H9 (cell line): ENCODE results near the gene EHD1. TPM values are rescaled to one million over a fixed set of nuclear protein-coding genes. Genes with fewer than 3 reads are reported as not detected.

Experiments
- DNase-seq: peaks from one replicate; pipeline ENCODE4 v3.0.0-alpha.2; 2017
- H2AFZ ChIP-seq: one replicate; pipeline ENCODE4 v1.6.1; 2013; ENCODE audit warnings: mild to moderate bottlenecking, low read length, control low read depth, moderate library complexity
- H2AK5ac ChIP-seq: 2 replicates; pipeline ENCODE4 v1.6.1; 2013; ENCODE audit warnings: low read length, control low read depth, mixed read lengths; ENCODE audit not compliant: insufficient read length
- H2BK120ac ChIP-seq: one replicate; pipeline ENCODE4 v1.6.1; 2013; ENCODE audit warnings: low read depth, mild to moderate bottlenecking, low read length, control low read depth, inconsistent platforms; ENCODE audit not compliant: poor library complexity, severe bottlenecking
- H2BK12ac ChIP-seq: 2 replicates; pipeline ENCODE4 v1.6.1; 2013; ENCODE audit warnings: low read length, control low read depth, mixed read lengths, low read depth; ENCODE audit not compliant: insufficient read length
- H2BK15ac ChIP-seq: 2 replicates; pipeline ENCODE4 v1.6.1; 2013; ENCODE audit warnings: low read depth, low read length, control low read depth
- H2BK20ac ChIP-seq: one replicate; pipeline ENCODE4 v1.6.1; 2013; ENCODE audit warnings: low read depth, mild to moderate bottlenecking, low read length, control low read depth, inconsistent platforms; ENCODE audit not compliant: poor library complexity, severe bottlenecking
- H2BK5ac ChIP-seq: 2 replicates; pipeline ENCODE4 v1.6.1; 2013; ENCODE audit warnings: low read length, control low read depth, mixed read lengths; ENCODE audit not compliant: insufficient read length
- H3K14ac ChIP-seq: 2 replicates; pipeline ENCODE4 v1.6.1; 2013; ENCODE audit warnings: low read length, control low read depth; ENCODE audit not compliant: insufficient read depth
- H3K18ac ChIP-seq: 2 replicates; pipeline ENCODE4 v1.6.1; 2013; ENCODE audit warnings: low read depth, mild to moderate bottlenecking, mixed read lengths, low read length, control low read depth; ENCODE audit not compliant: insufficient read length
- H3K23ac ChIP-seq: 2 replicates; pipeline ENCODE4 v1.6.1; 2013; ENCODE audit warnings: low read length, control low read depth, mixed read lengths, low read depth; ENCODE audit not compliant: insufficient read length
- H3K23me2 ChIP-seq: 2 replicates; pipeline ENCODE4 v1.6.1; 2013; ENCODE audit warnings: low read depth, mild to moderate bottlenecking, mixed read lengths, low read length, control low read depth; ENCODE audit not compliant: insufficient read length, poor library complexity, severe bottlenecking
- H3K27ac ChIP-seq: 2 replicates; pipeline ENCODE4 v1.5.1; 2013; ENCODE audit warnings: low read length, control low read depth, mixed read lengths, low read depth; ENCODE audit not compliant: insufficient read length
- H3K27me3 ChIP-seq: 2 replicates; pipeline ENCODE4 v1.6.1; 2013; ENCODE audit warnings: low read length, control low read depth, inconsistent platforms; ENCODE audit not compliant: insufficient read depth
- H3K4ac ChIP-seq: 2 replicates; pipeline ENCODE4 v1.6.1; 2013; ENCODE audit warnings: low read depth, mild to moderate bottlenecking, control low read depth, inconsistent platforms, low read length, moderate library complexity
- H3K4me1 ChIP-seq: 2 replicates; pipeline ENCODE4 v1.6.1; 2013; ENCODE audit warnings: low read length, control low read depth, inconsistent platforms; ENCODE audit not compliant: insufficient read depth
- H3K4me2 ChIP-seq: 2 replicates; pipeline ENCODE4 v1.6.1; 2013; ENCODE audit warnings: low read length, control low read depth, mixed read lengths; ENCODE audit not compliant: insufficient read length, insufficient read depth
- H3K56ac ChIP-seq: 2 replicates; pipeline ENCODE4 v1.6.1; 2013; ENCODE audit warnings: low read depth, mild to moderate bottlenecking, mixed read lengths, low read length, control low read depth; ENCODE audit not compliant: insufficient read length
- H3K79me1 ChIP-seq: 2 replicates; pipeline ENCODE4 v1.6.1; 2013; ENCODE audit warnings: low read depth, mild to moderate bottlenecking, moderate library complexity, low read length, control low read depth, inconsistent platforms; ENCODE audit not compliant: insufficient read depth, poor library complexity, severe bottlenecking
- H3K79me2 ChIP-seq: 2 replicates; pipeline ENCODE4 v1.6.1; 2013; ENCODE audit warnings: low read length, control low read depth, inconsistent platforms; ENCODE audit not compliant: insufficient read depth
- H3K9ac ChIP-seq: 2 replicates; pipeline ENCODE4 v1.6.1; 2013; ENCODE audit warnings: low read length, control low read depth, mixed read lengths; ENCODE audit not compliant: insufficient read length; ENCODE audit errors: extremely low read depth
- H3K9me3 ChIP-seq: one replicate; pipeline ENCODE4 v1.6.1; 2013; ENCODE audit warnings: low read depth, low read length, inconsistent platforms; ENCODE audit not compliant: control insufficient read depth
- H3T11ph ChIP-seq: one replicate; pipeline ENCODE4 v1.6.1; 2013; ENCODE audit warnings: mild to moderate bottlenecking, low read length, control low read depth, inconsistent platforms
- H4K20me1 ChIP-seq: one replicate; pipeline ENCODE4 v1.6.1; 2013; ENCODE audit not compliant: control insufficient read depth, insufficient read length, insufficient read depth
- H4K5ac ChIP-seq: 2 replicates; pipeline ENCODE4 v1.6.1; 2013; ENCODE audit warnings: low read depth, mild to moderate bottlenecking, mixed read lengths, low read length, control low read depth; ENCODE audit not compliant: insufficient read length
- H4K8ac ChIP-seq: replicated peaks from 2 replicates; pipeline ENCODE4 v1.6.1; 2013; ENCODE audit warnings: low read length, control low read depth, mixed read lengths, low read depth; ENCODE audit not compliant: insufficient read length
- H4K91ac ChIP-seq: 2 replicates; pipeline ENCODE4 v1.6.1; 2013; ENCODE audit warnings: low read depth, mild to moderate bottlenecking, moderate library complexity, mixed read lengths, low read length, control low read depth; ENCODE audit not compliant: insufficient read length
- H3K27ac Mint-ChIP-seq, 3 experiments: 2 replicates in 2 of 3; 3 replicates in 1 of 3; pipeline ENCODE4 v1.8.0; 2020 to 2021; ENCODE audit warnings: mixed read lengths in 3 of 3, mild to moderate bottlenecking in 1 of 3, moderate library complexity in 1 of 3
- H3K27me3 Mint-ChIP-seq: 2 replicates; pipeline ENCODE4 v1.8.0; 2021; ENCODE audit warnings: low read depth, mild to moderate bottlenecking, moderate library complexity, mixed read lengths
- H3K36me3 Mint-ChIP-seq, 3 experiments: 2 replicates in 2 of 3; 3 replicates in 1 of 3; pipeline ENCODE4 v1.8.0; 2020 to 2021; ENCODE audit warnings: low read depth in 3 of 3, mixed read lengths in 3 of 3; ENCODE audit not compliant: insufficient read depth in 1 of 3
- H3K4me1 Mint-ChIP-seq, 2 experiments: 2 replicates each; pipeline ENCODE4 v1.8.0; 2020; ENCODE audit warnings: mixed read lengths in 2 of 2
- H3K4me3 Mint-ChIP-seq, 2 experiments: 2 replicates in 1 of 2; 3 replicates in 1 of 2; pipeline ENCODE4 v1.8.0; 2020 to 2021; ENCODE audit warnings: mild to moderate bottlenecking in 2 of 2, mixed read lengths in 2 of 2, moderate library complexity in 1 of 2
- H3K9me3 Mint-ChIP-seq, 2 experiments: 2 replicates in 1 of 2; 3 replicates in 1 of 2; pipeline ENCODE4 v1.8.0; 2020; ENCODE audit warnings: mild to moderate bottlenecking in 2 of 2, mixed read lengths in 2 of 2, moderate library complexity in 1 of 2
- WGBS: extraction: QIAGEN DNeasy Blood & Tissue Kit; methylation state at CpG from one replicate; pipeline ENCODE4 v1.1.7; 2013; ENCODE audit warnings: missing lambda C conversion rate, low lambda C conversion rate, mixed read lengths; ENCODE audit not compliant: insufficient read length; ENCODE audit errors: extremely low coverage; 5-methylcytosine and 5-hydroxymethylcytosine counted together
- total RNA-seq: library from RNA; stranded (reverse); gene quantifications from 2 replicates; pipeline ENCODE4 v1.2.1, GENCODE V29; 2021
- TF ChIP-seq, protein P1 (sequence below): fragments of 200-600 bp; sonication (generic); conservative IDR thresholded peaks from 3 replicates; pipeline ENCODE4 v1.8.0; 2021; ENCODE audit warnings: antibody characterized with exemption, mild to moderate bottlenecking

EHD1 gene
- total RNA-seq, 1 experiment from 2014 or later = 31.0 TPM

DNA sequence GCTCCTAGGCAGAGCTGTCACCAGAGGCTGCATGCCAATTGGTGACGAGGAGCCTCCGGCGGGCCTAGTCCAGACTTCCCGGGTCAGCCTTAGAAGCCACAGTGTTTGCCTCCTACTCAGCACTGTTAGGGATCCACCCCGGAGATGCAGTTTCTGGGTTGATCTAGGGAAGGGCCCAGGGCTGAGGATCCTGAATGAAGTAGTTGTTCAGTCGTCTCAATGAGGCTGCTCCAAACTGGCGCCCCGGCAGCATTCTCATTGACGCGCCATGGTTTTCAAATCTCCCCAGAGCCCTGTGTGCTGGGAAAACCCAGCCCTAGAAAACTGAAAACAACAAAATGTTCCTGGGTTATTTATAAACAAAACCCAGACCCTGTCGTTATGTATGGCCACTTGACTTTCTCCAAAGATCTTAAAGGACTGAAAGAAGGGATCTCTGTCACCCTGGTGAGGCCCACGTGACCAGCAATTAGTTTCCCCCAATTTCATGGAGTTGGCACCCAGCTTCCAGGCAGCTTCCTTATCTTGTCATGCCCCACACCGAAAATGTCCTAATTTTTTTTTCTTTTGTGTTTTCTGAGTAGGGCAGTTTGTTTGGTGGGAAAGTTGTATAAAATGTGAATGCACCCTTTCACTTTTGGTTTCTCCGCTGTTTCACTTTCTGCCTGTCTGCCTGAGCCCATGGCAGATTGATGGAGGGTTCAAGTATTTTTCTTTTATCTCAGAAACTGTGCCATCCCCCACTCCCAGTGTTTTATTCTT, 2.0 kb upstream of the EHD1 start:
- Histone ChIP-seq H3K56ac (no peak overlapping the region), H2BK20ac (no peak overlapping the region), H3K4me2 (no peak overlapping the region), H4K20me1 (no peaks in the 10 kb centered on the region), H2BK15ac (no peak overlapping the region), H3K4me1 (no peaks in the 10 kb centered on the region; the same call in 1 of the 2 replicates), H3K23ac (no peak overlapping the region), H3K23me2 (peaks cover 19% of the 10 kb centered on the region), H3K27me3 (no peaks in the 10 kb centered on the region), H2BK5ac (no peak overlapping the region), H4K5ac (no peak overlapping the region), H3K9ac (no peak overlapping the region), H2AFZ (no peak overlapping the region), H3K4ac (no peak overlapping the region), H3K9me3 (no peaks in the 10 kb centered on the region), H2AK5ac (no peak overlapping the region), H2BK12ac (no peak overlapping the region), H3K14ac (no peak overlapping the region), H3K27ac (no peak overlapping the region), H2BK120ac (no peak overlapping the region), H3T11ph (no peak overlapping the region), H4K91ac (no peak overlapping the region), H3K79me2 (no peaks in the 10 kb centered on the region), H3K18ac (no peak overlapping the region), H4K8ac (no peak overlapping the region), H3K79me1 (no peaks in the 10 kb centered on the region)
- TF ChIP-seq, protein P1, sequence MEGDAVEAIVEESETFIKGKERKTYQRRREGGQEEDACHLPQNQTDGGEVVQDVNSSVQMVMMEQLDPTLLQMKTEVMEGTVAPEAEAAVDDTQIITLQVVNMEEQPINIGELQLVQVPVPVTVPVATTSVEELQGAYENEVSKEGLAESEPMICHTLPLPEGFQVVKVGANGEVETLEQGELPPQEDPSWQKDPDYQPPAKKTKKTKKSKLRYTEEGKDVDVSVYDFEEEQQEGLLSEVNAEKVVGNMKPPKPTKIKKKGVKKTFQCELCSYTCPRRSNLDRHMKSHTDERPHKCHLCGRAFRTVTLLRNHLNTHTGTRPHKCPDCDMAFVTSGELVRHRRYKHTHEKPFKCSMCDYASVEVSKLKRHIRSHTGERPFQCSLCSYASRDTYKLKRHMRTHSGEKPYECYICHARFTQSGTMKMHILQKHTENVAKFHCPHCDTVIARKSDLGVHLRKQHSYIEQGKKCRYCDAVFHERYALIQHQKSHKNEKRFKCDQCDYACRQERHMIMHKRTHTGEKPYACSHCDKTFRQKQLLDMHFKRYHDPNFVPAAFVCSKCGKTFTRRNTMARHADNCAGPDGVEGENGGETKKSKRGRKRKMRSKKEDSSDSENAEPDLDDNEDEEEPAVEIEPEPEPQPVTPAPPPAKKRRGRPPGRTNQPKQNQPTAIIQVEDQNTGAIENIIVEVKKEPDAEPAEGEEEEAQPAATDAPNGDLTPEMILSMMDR = no peak
- Mint-ChIP-seq H3K4me1 (peaks cover 23 to 26% of the 10 kb centered on the region in 2 experiments), H3K4me3 (peak overlapping the region; percentile 22 to 96; a peak in 4 of 5 replicates), H3K27ac (no peak overlapping the region; a peak in 1 of 7 replicates), H3K27me3 (peaks cover 12% of the 10 kb centered on the region), H3K36me3 (peaks cover 0 to 2% (median 0%) of the 10 kb centered on the region in 3 experiments; a peak in 1 of 7 replicates), H3K9me3 (no peaks in the 10 kb centered on the region; a peak in 1 of 5 replicates)
- no peak for DNase-seq
- no CpG with 5 or more reads among the region's 14 CpGs for WGBS
